NB4 (cell line): ENCODE data around the gene MYL3.

ENCODE experiments used
- CTCF ChIP-seq: IDR thresholded peaks from one replicate; pipeline ENCODE4 v1.5.1; 2012; ENCODE audit warnings: low read depth, low read length
- MAX ChIP-seq: IDR thresholded peaks from 2 replicates; pipeline ENCODE4 v1.6.1; 2011; ENCODE audit warnings: low read depth, low read length
- POLR2A ChIP-seq: IDR thresholded peaks from 2 replicates; pipeline ENCODE4 v1.6.1; 2011; ENCODE audit warnings: mild to moderate bottlenecking; ENCODE audit not compliant: insufficient read length; ENCODE audit errors: extremely low read depth

DNA sequence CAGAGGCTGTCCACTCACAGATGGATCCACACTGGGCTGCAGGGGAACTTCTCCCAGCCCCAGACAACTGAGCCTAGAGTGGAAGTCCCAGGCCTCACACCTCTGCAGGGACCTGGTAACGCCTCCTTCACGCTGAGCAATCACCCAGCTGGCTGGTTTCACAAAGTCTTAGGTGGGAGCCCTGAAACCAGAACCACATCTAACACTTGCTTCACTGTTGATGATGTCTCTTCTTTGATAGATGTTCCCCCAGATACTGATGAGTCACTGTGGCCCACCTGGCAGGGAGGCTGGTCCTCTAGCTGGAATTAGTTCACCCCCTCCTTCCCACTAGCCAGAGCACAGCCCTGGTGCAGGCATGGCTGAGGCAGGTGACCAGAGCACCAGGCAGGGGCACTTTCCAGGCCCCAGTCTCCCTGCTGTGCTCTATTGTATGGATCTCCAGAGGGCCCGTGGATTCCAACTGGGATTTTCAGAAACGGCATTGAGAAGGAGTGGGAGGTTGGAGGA lies 33.5 kb downstream of the MYL3 start:
- TF ChIP-seq CTCF (no peak), POLR2A (no peak), MAX (no peak)
